Adipose tissue (tissue), 3 donors: ENCODE measurements around the gene ANKRD1. TPM values are rescaled to one million over a fixed set of nuclear protein-coding genes. Genes with fewer than 3 reads are reported as not detected.
"Not testable (repeated sequence)": the region's sequence is repeated elsewhere in the genome, so short reads cannot be mapped to it uniquely, and the experiment has no call there.

Experiments used
- H3K27ac ChIP-seq: one replicate; pipeline ENCODE4 v1.5.1; 2013; ENCODE audit warnings: low read depth, low read length
- WGBS, 3 donors: extraction: QIAGEN DNeasy Blood & Tissue Kit; methylation state at CpG; one replicate each; pipeline ENCODE4 v1.1.7; 2013; 5-methylcytosine and 5-hydroxymethylcytosine counted together
- polyA plus RNA-seq, 3 donors: library from polyadenylated mRNA; stranded (reverse); fragments of 200-250 nt; gene quantifications; one replicate each; pipeline ENCODE4 v1.2.3, GENCODE V29; 2013
- donor health status: healthy with polysubstance abuse.
- donor health status: Bipolar disorder and iron deficiency.
- donor health status: healthy.

Gene ANKRD1
- polyA plus RNA-seq, 3 donors = 1.4 to 5.6 (median 2.5) TPM

- 73 to 87% (median 77%) methylated on average over 10 to 11 of the region's 11 CpGs for WGBS, 3 donors
- no peak overlapping the region for H3K27ac ChIP-seq
Measured at GRCh38 chr10:90915766-90916075, 5.2 kb downstream of the ANKRD1 start.

- 77 to 85% (median 79%) methylated on average over 10 of the region's 10 CpGs for WGBS, 3 donors
- H3K27ac ChIP-seq = no peak overlapping the region
Measured at GRCh38 chr10:90914992-90915765, 5.7 kb downstream of the ANKRD1 start.

- no peak overlapping the region for H3K27ac ChIP-seq
- WGBS, 3 donors = 90 to 96% (median 94%) methylated on average over 2 of the region's 2 CpGs
Measured at GRCh38 chr10:90913774-90914420, 7.0 kb downstream of the ANKRD1 start.

GRCh38 chr10:90912854-90913479 is 7.9 kb downstream of the ANKRD1 start:
- WGBS, 3 donors = 77 to 94% (median 92%) methylated on average over 7 of the region's 7 CpGs
- H3K27ac ChIP-seq = no peak overlapping the region

GRCh38 chr10:90912174-90912573 is 8.7 kb downstream of the ANKRD1 start:
- WGBS, 3 donors = 63 to 76% (median 75%) methylated on average over 4 of the region's 4 CpGs

GRCh38 chr10:90911133-90912051 is 9.5 kb downstream of the ANKRD1 start:
- H3K27ac ChIP-seq = no peak overlapping the region

More at GRCh38 chr10:90912174-90912573, 8.7 kb downstream of the ANKRD1 start:
- no peak overlapping the region for H3K27ac ChIP-seq

DNA sequence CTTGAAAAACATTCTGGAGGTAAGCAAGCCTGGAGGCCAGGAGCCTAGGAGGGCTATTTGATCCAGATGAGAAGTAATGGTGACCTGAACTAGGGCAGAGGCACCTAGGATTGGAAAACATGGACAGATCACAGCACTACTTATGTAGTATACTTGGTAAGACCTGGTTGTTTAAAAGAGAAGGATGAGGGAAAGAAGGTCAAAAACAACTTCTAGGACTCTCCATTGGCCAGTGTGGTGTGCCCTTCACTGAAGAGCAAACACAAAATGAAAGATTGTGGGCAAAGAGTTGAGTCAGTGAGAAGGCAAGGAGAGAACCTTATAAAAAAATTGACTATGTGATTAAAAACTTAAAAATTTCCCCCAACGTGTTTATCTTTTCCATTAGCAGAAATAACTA is 14.3 kb downstream of the ANKRD1 start:
- WGBS, 3 donors = 71 to 73% (median 72%) methylated on average over 1 of the region's 1 CpG
- no peak overlapping the region for H3K27ac ChIP-seq

More at GRCh38 chr10:90911133-90912051, 9.5 kb downstream of the ANKRD1 start:
- 30 to 38% (median 36%) methylated on average over 12 of the region's 12 CpGs for WGBS, 3 donors

- WGBS, 3 donors = 66 to 87% (median 72%) methylated on average over 1 of the region's 1 CpG
- no peak overlapping the region for H3K27ac ChIP-seq
Measured at GRCh38 chr10:90905925-90906324, 15.0 kb downstream of the ANKRD1 start.

DNA sequence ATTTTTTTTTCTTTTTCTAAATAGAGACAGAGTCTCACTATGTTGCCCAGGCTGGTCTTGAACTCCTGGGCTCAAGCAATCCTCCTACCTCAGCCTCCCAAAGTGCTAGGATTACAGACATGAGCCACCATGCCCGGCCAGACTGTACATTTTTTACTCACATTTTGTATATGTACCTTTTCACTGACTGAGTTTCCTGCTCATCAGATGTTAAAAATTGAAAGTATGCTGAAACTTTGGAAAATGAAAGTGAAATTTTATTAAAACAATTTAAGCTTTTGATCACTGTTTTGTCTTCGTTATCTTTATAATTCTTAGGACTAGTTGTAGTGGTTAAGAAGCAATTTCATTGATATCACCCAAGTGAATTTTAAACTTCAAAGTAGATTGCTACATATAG is 24.0 kb downstream of the ANKRD1 start:
- WGBS, 3 donors = 81 to 89% (median 83%) methylated on average over 2 of the region's 2 CpGs
- not testable (repeated sequence) for H3K27ac ChIP-seq

DNA sequence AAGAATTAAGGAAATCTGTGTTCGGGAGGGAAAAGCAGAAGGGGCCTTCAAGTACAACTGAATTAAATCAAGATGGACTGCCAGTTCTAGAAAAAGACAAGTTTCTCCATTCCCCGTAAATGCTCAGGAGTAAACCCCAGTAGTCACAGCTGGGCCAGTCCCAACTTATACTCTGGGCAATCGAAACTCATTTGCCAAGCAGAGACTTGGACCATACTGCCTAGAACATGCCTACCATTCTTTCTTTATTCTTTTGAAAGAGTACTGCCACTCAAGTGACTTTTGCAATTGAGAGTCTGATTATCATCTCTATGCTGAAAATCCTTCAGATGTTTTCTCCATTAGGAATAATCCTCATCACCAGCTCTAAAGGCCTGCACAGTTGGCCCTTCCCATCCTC is 27.7 kb downstream of the ANKRD1 start:
- no peak overlapping the region for H3K27ac ChIP-seq
- WGBS, 3 donors = 86 to 92% (median 90%) methylated on average over 3 of the region's 3 CpGs

- WGBS, 3 donors = 91 to 97% (median 93%) methylated on average over 2 of the region's 2 CpGs
- H3K27ac ChIP-seq = no peak overlapping the region
Measured at GRCh38 chr10:90890347-90890746, 30.5 kb downstream of the ANKRD1 start.

- 54 to 92% (median 62%) methylated on average over 1 of the region's 1 CpG for WGBS, 3 donors
- H3K27ac ChIP-seq = no peak overlapping the region
Measured at GRCh38 chr10:90889636-90890035, 31.3 kb downstream of the ANKRD1 start.

DNA sequence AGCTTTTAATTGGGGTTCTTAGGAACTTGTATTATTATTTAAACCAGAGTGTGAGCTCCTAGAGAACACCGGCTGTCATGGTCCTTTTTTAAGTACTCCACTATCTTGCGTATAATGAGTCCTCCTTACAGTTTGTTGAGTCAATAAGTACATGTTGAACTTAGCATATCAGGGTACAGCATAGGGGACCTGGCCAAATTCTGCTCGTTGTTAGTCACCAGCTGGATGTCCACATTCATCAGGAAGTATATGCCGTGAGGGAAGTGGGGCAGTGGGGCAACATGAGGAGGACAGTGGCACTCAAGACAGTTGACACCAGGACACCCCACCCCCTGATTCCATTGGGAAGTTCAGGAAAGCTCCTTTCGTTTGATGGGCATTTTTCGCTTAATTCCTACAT is 32.5 kb downstream of the ANKRD1 start:
- 89 to 93% (median 89%) methylated on average over 6 of the region's 6 CpGs for WGBS, 3 donors
- H3K27ac ChIP-seq = no peak overlapping the region

DNA sequence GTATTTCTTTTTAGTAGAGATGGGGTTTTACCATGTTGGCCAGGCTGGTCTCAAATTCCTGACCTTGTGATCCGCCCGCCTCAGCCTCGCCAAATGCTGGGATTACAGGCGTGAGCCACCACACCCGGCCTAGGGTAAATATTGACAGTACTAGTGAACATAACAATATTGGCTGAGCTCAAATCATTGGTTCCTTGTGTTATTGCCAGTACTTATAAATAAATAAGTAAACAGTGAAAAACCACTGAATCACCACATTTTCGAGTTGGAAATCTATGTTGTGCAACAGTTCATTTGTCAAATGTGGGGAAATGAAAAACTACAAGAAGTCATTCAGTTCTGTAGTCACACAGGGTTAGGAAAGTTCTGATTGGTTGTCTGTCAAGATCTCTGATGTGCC is 33.3 kb downstream of the ANKRD1 start:
- 64 to 85% (median 85%) methylated on average over 6 of the region's 6 CpGs for WGBS, 3 donors
- H3K27ac ChIP-seq = no peak overlapping the region

- no peak overlapping the region for H3K27ac ChIP-seq
- WGBS, 3 donors = 93 to 96% (median 95%) methylated on average over 1 of the region's 1 CpG
Measured at GRCh38 chr10:90885176-90885575, 35.7 kb downstream of the ANKRD1 start.

GRCh38 chr10:90884431-90884830 is 36.5 kb downstream of the ANKRD1 start:
- no peak overlapping the region for H3K27ac ChIP-seq
- 74 to 87% (median 81%) methylated on average over 3 of the region's 3 CpGs for WGBS, 3 donors

DNA sequence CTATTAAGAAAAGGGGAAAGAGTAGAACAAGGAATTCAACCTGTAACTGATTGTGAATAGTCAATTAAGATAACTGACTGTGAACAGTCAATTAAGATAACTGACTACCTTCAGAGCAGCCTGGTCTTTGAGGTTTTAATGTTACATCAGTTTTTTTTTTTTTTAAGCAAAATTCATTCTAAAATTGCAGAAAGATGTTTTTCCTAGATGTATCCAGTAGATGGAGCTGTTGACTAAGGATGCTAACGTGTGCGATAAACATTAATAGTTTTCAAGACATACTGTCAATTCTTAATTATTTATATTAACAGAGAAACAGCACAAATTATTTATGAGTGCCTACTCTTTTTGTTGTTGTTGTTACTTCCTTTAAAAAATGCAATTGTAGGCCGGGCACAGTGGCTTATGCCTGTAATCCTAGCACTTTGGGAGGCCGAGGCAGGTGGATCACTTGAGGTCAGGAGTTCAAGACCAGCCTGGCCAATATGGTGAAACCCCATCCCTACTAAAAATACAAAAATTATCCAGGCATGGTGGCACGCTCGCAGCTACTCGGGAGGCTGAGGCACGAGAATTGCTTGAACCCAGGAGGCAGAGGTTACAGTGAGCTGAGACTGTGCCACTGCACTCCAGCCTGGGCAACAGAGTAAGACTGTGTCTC is 40.7 kb downstream of the ANKRD1 start:
- 72 to 75% (median 73%) methylated on average over 8 of the region's 8 CpGs for WGBS, 3 donors
- H3K27ac ChIP-seq = not testable (repeated sequence)

GRCh38 chr10:90879062-90879461 is 41.8 kb downstream of the ANKRD1 start:
- 86 to 93% (median 93%) methylated on average over 2 of the region's 2 CpGs for WGBS, 3 donors
- H3K27ac ChIP-seq = no peak overlapping the region
